GM12864 (cell line): ENCODE data around the gene SLC6A6.
A peak's percentile ranks its signal among the peaks of the same experiment; 100 is the strongest.

Experiments
- DNase-seq: peaks from one replicate; pipeline ENCODE4 v3.0.0-alpha.2; 2011; ENCODE audit warnings: low read depth
- H3K4me3 ChIP-seq: 2 replicates; pipeline ENCODE4 v1.5.1; 2011; ENCODE audit warnings: mild to moderate bottlenecking, low read depth, low read length, control low read depth
- TF ChIP-seq, protein P1 (sequence below): IDR thresholded peaks from 2 replicates; pipeline ENCODE4 v1.5.1; 2011; ENCODE audit warnings: low read depth, mild to moderate bottlenecking, moderate library complexity, low read length, control low read depth, inconsistent platforms; ENCODE audit errors: missing control alignments

The SLC6A6 gene

DNA sequence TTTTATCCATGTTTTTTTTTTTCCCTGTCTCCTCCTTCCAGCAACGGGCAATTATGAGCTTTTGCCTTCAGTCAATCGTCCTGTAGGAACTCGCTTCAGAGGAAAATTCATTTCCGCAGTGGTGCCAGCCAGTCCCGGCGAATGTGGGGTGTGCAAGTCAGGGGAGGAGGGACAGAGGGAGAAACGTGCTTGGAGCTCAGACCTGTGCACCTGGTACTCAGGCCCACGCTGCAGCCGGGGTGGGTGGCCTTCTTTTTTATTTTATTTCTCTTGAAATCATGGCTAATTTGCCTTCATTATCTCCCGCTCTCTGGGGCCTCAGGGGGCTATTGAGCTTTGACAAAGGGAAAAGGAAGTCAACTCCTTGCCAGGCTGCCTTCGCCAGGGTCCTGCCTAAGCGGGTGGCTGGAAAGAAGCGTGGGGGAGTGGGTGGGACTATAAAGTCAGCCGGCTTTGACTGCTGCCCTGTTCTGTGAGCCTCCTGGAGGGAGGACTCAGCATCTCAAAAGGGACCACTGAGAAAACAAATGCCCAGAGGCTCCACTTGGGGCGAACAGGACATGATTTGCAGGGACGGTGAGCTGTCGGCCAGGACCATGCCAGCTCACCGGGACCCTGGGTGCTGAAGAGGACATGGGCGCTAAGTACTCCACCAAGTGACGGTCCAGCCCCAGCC is 132.2 kb downstream of the SLC6A6 start:
- H3K4me3 ChIP-seq, result no peak overlapping the region
- no peak for DNase-seq
- TF ChIP-seq, protein P1, sequence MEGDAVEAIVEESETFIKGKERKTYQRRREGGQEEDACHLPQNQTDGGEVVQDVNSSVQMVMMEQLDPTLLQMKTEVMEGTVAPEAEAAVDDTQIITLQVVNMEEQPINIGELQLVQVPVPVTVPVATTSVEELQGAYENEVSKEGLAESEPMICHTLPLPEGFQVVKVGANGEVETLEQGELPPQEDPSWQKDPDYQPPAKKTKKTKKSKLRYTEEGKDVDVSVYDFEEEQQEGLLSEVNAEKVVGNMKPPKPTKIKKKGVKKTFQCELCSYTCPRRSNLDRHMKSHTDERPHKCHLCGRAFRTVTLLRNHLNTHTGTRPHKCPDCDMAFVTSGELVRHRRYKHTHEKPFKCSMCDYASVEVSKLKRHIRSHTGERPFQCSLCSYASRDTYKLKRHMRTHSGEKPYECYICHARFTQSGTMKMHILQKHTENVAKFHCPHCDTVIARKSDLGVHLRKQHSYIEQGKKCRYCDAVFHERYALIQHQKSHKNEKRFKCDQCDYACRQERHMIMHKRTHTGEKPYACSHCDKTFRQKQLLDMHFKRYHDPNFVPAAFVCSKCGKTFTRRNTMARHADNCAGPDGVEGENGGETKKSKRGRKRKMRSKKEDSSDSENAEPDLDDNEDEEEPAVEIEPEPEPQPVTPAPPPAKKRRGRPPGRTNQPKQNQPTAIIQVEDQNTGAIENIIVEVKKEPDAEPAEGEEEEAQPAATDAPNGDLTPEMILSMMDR, result no peak

DNA sequence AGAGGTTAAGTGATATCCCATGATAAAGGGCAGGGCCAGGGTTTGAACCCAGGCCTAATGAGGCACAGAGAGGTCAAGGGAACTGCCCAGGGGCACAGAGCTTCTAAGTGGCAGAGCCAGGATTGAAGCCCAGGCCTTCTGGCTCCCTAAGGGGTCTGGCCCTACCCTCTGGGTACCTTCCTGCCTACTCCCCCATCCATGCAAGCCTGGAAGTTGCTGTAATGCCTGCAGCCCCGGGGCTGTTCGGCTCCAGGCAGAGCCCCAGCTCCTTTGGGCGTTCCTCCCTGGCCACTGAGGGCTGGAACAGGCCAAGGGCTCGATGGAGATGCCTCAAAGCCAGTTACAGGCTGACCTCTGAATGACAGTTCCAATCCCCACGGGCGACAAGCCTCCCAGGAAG is 133.2 kb downstream of the SLC6A6 start:
- no peak overlapping the region for H3K4me3 ChIP-seq
- DNase-seq, result no peak
- TF ChIP-seq, protein P1, result no peak

DNA sequence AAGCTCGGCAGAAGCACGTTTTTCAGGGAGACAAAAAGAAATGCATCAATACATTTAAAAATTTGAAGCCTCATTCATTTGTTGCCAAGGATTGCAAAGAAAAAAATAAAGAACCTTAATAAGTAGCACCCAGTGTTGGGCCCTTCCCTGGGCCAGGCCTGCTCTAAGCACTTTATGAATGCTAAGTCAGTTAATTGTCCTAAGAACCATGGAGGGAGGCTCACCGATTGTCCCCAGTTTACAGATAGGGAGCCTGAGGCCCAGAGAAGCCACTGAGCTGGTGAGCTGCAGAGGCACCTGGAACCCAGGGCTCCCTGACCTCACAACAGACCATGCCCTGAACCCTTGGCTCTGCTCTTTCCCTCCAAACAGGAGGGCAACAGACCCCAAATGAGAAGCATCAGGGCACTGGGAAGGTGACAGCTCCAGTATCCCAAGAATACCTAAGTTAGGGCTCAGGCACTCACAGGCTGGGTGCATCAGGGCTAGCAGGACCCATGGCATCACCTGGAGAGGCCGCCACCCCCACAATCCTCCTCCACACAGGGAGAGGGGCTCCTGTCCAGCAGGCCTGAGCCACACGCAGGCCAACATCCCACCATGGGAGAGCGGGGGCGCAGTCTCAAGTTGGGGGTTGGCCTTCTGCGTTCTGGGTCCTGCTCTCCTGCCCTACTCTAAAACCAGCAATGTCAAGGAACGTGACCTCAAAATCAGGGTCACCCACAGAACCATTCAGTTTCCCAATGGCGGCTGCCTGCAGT is 133.8 kb downstream of the SLC6A6 start:
- TF ChIP-seq, protein P1, result no peak
- DNase-seq, result no peak
- no peak overlapping the region for H3K4me3 ChIP-seq

DNA sequence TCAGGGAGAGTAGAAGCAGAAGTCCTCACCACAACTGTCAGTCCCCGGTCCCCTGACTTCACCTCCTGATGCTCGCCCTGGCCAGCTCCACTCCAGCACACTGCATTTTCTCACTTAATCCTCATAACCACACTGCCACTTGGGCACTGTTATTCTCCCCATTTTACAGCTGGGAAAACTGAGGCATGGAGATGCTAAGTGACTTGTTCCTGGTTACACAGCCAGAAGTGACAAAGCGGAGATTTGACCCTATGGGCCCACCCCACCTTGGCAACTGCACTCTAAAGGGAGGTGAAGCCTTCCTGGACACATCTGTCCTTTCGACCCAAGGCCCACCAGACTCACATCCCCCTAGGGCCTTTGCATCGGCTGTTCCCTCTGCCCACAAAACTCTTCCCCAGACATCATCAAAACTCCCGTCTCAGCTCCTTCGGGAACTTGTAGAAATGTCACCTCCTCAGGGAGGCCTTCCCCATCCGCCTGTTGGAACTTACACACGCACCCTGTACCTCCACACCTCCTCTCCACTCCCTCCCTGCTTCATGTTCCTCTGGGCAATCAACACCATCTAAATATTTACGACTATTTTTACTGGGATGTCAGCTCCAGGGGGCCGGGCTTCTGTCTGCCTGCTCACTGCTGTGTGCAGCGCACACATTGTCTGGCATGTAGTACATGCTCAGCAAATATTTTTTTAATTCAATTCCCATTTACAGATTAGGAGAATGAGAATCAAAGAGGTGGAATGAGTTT is 134.6 kb downstream of the SLC6A6 start:
- no peak overlapping the region for H3K4me3 ChIP-seq
- no peak for DNase-seq
- TF ChIP-seq, protein P1, result no peak

DNA sequence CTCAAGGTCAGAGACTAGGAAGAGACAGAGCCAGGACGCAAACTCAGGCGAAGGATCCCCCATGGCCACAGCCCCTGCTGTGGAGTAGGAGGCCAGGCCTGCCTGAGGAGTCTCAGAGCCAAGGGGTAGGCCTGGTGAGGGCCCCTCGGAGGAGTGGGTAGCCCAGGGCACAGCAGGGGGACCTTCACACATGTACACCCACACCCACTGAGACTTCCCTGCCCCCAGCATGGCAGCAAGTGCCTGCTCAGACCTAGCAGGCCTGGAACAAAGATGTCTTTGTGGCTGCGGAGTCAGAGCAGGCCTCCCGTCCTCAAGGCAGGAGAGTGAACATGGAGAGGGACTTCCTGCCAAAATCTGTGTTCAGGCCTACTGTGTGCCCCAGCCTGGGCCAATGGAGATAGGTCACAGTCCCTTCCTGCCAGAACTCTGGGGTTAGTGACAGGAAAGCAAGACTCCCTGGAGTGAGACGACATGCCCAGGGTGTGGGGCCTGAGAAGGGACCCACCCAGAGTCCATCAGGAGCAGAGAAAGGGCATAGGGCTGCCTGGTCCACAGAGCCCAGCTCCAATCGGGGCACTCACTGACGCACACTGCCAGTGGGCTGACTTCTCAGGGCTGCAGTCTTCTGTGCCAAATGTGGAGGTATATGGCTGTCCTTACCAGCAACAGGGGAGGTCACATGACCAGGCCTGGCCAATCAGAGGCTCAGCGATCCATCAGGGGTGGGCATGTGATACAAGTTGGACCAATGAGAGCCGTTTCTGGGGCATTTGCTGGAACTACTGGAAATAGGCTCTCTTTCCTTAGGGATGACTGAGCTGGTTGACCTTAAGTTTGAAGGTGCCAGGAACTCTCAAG is 135.4 kb downstream of the SLC6A6 start:
- H3K4me3 ChIP-seq, result no peak overlapping the region
- DNase-seq, result peak; percentile 7
- TF ChIP-seq, protein P1, result no peak

DNA sequence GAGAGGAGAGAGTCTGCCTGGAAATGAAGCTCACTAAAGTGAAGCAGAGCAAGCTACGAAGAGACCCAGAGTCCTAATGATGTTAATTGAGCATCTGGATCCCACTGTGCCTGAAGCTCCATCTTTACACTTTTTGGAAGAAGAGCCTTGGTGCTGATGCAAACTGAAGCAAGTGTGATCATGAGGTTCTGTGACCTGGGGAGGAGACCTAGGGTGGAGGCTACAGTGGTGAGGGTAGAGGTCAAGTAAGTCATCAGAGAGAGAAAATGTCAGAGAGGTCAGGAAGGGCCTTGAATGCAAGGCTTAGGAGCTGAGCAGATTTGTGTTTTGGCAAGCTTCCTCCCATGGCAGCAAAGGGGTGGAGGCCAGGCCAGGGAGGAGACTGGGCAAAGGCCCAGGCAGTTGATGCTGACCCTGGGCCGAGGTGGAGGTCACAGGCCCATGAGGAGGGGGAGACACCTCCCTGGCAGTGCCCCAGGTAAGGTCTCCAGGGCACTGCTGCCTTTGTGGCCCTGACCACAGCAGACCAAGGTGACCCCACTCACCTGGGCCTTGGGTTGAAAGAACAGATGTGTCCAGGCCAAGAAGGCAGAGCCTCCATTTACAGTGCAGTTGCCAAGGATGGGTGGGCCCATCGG is 136.2 kb downstream of the SLC6A6 start:
- H3K4me3 ChIP-seq, result no peak overlapping the region
- no peak for DNase-seq
- TF ChIP-seq, protein P1, result no peak
